ENCODE measurements around the gene PDE10A.

PDE10A gene

DNA sequence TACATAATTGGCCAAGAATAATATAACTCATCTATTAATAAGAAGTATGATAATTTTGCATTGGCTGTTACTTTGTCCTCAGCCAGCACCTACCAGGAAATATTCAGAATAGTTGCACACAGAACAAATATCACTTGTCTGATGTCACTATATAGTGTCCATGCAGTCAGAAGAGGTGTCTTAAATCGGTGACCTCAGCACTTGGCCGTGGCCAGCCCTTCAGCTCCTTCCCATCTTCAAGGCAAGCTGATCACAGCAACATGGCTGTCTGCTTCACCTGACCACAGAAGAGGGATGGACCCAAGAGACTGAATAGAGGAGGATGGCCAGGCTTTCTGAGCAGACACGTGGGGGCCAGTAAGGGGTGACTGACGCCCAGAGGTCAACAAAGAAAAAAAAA lies 22.2 kb downstream of the PDE10A start:
- DNase-seq (ENCODE audit: low spot score) = no peak
- H3K4me3 ChIP-seq = no peak overlapping the region
- H3K27ac ChIP-seq = no peak overlapping the region
- TF ChIP-seq CTCF (IDR thresholded peaks at IDR 0.05) = no peak

GRCh38 chr6:165638530-165638929 lies 24.5 kb downstream of the PDE10A start:
- TF ChIP-seq CTCF (IDR thresholded peaks at IDR 0.05) = no peak
- Histone ChIP-seq H3K27ac (no peak overlapping the region), H3K4me3 (no peak overlapping the region)
- DNase-seq (ENCODE audit: low spot score) = no peak

DNA sequence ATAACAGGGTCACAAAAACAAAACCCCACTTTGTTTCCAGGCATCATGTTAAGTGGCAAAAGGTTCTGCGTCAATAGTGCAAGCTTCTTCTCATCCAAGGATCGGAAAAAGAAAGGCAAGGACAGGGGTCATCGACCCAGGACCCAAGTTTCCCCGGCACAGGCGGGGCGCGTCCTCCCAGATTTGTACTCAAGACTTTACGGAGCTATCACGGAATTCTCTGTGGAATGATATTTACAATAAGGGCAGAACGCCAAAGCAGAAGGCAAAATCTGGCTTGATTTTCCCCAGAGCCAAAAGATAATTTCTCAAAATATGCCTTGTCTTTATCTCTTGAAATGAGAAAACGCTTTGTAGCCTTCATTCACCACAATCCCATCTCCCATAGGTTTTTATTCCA lies 25.5 kb downstream of the PDE10A start:
- no peak for DNase-seq (ENCODE audit: low spot score)

DNA sequence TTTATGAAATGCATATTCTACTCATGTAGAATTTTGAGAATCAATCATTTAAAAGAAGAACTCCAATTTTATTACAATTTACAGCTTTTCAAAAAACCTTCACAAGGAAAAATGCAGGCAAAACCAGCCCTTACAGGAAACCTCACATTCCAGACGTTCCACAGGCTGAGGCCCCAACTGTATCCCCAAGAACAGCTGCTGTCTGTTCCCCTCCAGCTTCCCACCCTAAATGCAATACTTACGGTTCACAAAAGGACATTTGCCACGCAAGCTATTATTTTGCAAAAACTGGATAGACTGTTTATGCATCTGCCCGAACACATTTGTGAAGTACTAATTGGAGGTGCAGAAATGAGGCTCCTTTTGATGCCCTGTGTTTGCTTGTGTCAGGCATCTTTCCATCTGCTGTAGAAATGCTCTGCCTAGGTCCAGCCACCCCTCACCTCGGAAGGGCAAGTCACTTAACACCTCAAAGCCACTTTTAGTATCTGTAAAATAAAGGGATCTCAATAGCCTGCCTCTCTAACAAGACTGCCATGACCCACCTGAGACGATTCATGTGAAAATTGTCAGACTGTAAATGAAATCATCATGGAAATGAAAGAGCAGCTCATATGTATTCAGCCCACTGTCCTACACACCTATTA lies 26.5 kb downstream of the PDE10A start:
- no peak for DNase-seq (ENCODE audit: low spot score)
- no peak for TF ChIP-seq CTCF (IDR thresholded peaks at IDR 0.05)
- Histone ChIP-seq H3K27ac (no peak overlapping the region), H3K4me3 (no peak overlapping the region)

More for the DNA sequence above, 25.5 kb downstream of the PDE10A start:
- TF ChIP-seq CTCF (IDR thresholded peaks at IDR 0.05) = no peak
- Histone ChIP-seq H3K4me3 (peak overlapping the region; percentile 25), H3K27ac (no peak overlapping the region)

GRCh38 chr6:165635965-165636364 lies 27.1 kb downstream of the PDE10A start:
- TF ChIP-seq CTCF (IDR thresholded peaks at IDR 0.05) = no peak
- DNase-seq (ENCODE audit: low spot score) = no peak
- no peak overlapping the region for H3K27ac ChIP-seq

GRCh38 chr6:165634101-165634880 lies 28.8 kb downstream of the PDE10A start:
- Histone ChIP-seq H3K4me3 (no peak overlapping the region), H3K27ac (no peak overlapping the region)
- TF ChIP-seq CTCF (IDR thresholded peaks at IDR 0.05) = no peak
- no peak for DNase-seq (ENCODE audit: low spot score)

More at GRCh38 chr6:165635965-165636364, 27.1 kb downstream of the PDE10A start:
- H3K4me3 ChIP-seq = no peak overlapping the region

DNA sequence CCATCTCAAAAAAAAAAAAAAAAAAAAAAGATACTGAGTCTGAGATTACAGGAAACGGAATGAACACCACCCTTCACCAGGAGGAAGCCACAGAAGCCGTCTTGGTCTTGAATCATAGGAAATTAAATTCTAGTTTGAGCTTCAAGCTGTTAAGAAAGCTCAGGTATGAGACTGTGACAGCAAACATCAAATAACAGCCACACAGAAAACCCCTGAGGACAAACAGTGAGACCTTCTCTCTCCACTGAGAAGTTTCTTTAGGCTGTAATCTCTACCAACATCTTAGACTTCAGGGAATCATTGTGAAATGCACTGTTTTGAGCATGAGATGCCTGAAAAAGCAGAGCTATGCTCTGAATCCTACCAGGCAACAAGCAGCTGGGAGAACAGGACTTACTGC lies 30.8 kb downstream of the PDE10A start:
- Histone ChIP-seq H3K27ac (no peak overlapping the region), H3K4me3 (no peak overlapping the region)
- TF ChIP-seq CTCF (IDR thresholded peaks at IDR 0.05) = no peak
- DNase-seq (ENCODE audit: low spot score) = no peak
